ENCODE results near the gene CDC25A.
"Not testable (repeated sequence)": the region's sequence is repeated elsewhere in the genome, so short reads cannot be mapped to it uniquely, and the experiment has no call there.

The CDC25A gene

GRCh38 chr3:48119505-48120193 lies 68.6 kb downstream of the CDC25A start:
- H3K4me3 ChIP-seq (ENCODE audit: low read depth, low read length): no peak overlapping the region
- TF ChIP-seq CTCF (IDR thresholded peaks at IDR 0.05; ENCODE audit: low read depth, low read length, missing control alignments): no peak
- in situ Hi-C loops (cut with HindIII; ENCODE audit: low sequenced_read_pairs): no loop called here
- no peak for DNase-seq (ENCODE audit: low read depth)

- no peak for TF ChIP-seq CTCF (IDR thresholded peaks at IDR 0.05; ENCODE audit: low read depth, low read length, missing control alignments)
- DNase-seq (ENCODE audit: low read depth): no peak
- in situ Hi-C loops (cut with HindIII; ENCODE audit: low sequenced_read_pairs): no loop called here
- no peak overlapping the region for H3K4me3 ChIP-seq (ENCODE audit: low read depth, low read length)
These were observed 69.3 kb downstream of the CDC25A start for GRCh38 chr3:48118928-48119327.

- no peak for DNase-seq (ENCODE audit: low read depth)
- TF ChIP-seq CTCF (IDR thresholded peaks at IDR 0.05; ENCODE audit: low read depth, low read length, missing control alignments): no peak
- no peak overlapping the region for H3K4me3 ChIP-seq (ENCODE audit: low read depth, low read length)
- in situ Hi-C loops (cut with HindIII; ENCODE audit: low sequenced_read_pairs): no loop called here
These were observed 69.9 kb downstream of the CDC25A start for GRCh38 chr3:48118322-48118721.

- H3K4me3 ChIP-seq (ENCODE audit: low read depth, low read length): no peak overlapping the region
- DNase-seq (ENCODE audit: low read depth): no peak
- in situ Hi-C loops (cut with HindIII; ENCODE audit: low sequenced_read_pairs): no loop called here
- TF ChIP-seq CTCF (IDR thresholded peaks at IDR 0.05; ENCODE audit: low read depth, low read length, missing control alignments): no peak
These were observed 75.4 kb downstream of the CDC25A start for GRCh38 chr3:48112813-48113212.

- in situ Hi-C loops (cut with HindIII; ENCODE audit: low sequenced_read_pairs); H3K4me3 ChIP-seq (ENCODE audit: low read depth, low read length); DNase-seq (ENCODE audit: low read depth): not testable (repeated sequence)
These were observed 76.0 kb downstream of the CDC25A start for GRCh38 chr3:48112108-48112791.

- DNase-seq (ENCODE audit: low read depth): no peak
- H3K4me3 ChIP-seq (ENCODE audit: low read depth, low read length): no peak overlapping the region
- TF ChIP-seq CTCF (IDR thresholded peaks at IDR 0.05; ENCODE audit: low read depth, low read length, missing control alignments): no peak
- in situ Hi-C loops (cut with HindIII; ENCODE audit: low sequenced_read_pairs): no loop called here
These were observed 77.8 kb downstream of the CDC25A start for GRCh38 chr3:48110463-48110862.

GRCh38 chr3:48107227-48107626 lies 81.0 kb downstream of the CDC25A start:
- in situ Hi-C loops (cut with HindIII; ENCODE audit: low sequenced_read_pairs): no loop called here
- no peak overlapping the region for H3K4me3 ChIP-seq (ENCODE audit: low read depth, low read length)
- DNase-seq (ENCODE audit: low read depth): no peak
- TF ChIP-seq CTCF (IDR thresholded peaks at IDR 0.05; ENCODE audit: low read depth, low read length, missing control alignments): no peak
